Testis (tissue), 3 donors: ENCODE measurements around the gene ARID5B. TPM values are rescaled to one million over a fixed set of nuclear protein-coding genes. Genes with fewer than 3 reads are reported as not detected.

Experiments used
- DNase-seq: peaks from one replicate; pipeline ENCODE4 v3.0.0-alpha.2; 2019
- H3K27ac ChIP-seq, 2 donors: fragments of 200-600 bp; sonication (generic); one replicate each; pipeline ENCODE4 v1.5.1; 2019
- H3K27me3 ChIP-seq: fragments of 200-600 bp; sonication (generic); one replicate; pipeline ENCODE4 v1.5.1; 2019
- H3K36me3 ChIP-seq: fragments of 200-600 bp; sonication (generic); one replicate; pipeline ENCODE4 v1.5.1; 2017; ENCODE audit warnings: low read depth; ENCODE audit errors: missing control alignments
- H3K4me1 ChIP-seq: fragments of 200-600 bp; sonication (generic); one replicate; pipeline ENCODE4 v1.5.1; 2019
- H3K4me3 ChIP-seq, 2 donors: fragments of 200-600 bp; sonication (generic); one replicate each; pipeline ENCODE4 v1.5.1; 2017 to 2019
- H3K9me3 ChIP-seq: fragments of 200-600 bp; sonication (generic); one replicate; pipeline ENCODE4 v1.5.1; 2017
- POLR2A ChIP-seq: fragments of 450-650 bp; IDR thresholded peaks from one replicate; pipeline ENCODE4 v1.6.1; 2017; ENCODE audit warnings: antibody characterized with exemption, mild to moderate bottlenecking, moderate library complexity
- WGBS, 2 donors: methylation state at CpG; one replicate each; pipeline ENCODE4 v1.1.5; 2018; 5-methylcytosine and 5-hydroxymethylcytosine counted together
- intact Hi-C: fragments of 100-400 bp; cut with DNase I; formaldehyde crosslinking; loops from one replicate; pipeline ENCODE4 v1.15.1; 2023; ENCODE audit warnings: low total_unique reads
- polyA plus RNA-seq: library from polyadenylated mRNA; stranded (reverse); fragments of 350-450 nt; fragmentation: Illumina TruSeq; extraction: RNeasy Lipid Tissue Mini Kit (QIAGEN cat#74804); gene quantifications from one replicate; pipeline ENCODE4 v1.2.3, GENCODE V29; 2014; ENCODE audit warnings: low read depth, low replicate concordance; ENCODE audit not compliant: insufficient read depth
- total RNA-seq, 2 donors: library from RNA; depleted of rRNA; stranded (reverse); fragments of >200 nt; gene quantifications; one replicate each; pipeline ENCODE4 v1.2.3, GENCODE V29; 2016
- TF ChIP-seq, protein P1 (sequence below), 3 experiments: fragments of 450-650 bp in 2 of 3; fragments of 200-600 bp in 1 of 3; sonication (generic) in 1 of 3; IDR thresholded peaks; one replicate each; pipeline ENCODE4 v1.5.1; 2016 to 2019; ENCODE audit warnings: antibody characterized with exemption in 3 of 3, mild to moderate bottlenecking in 2 of 3, moderate library complexity in 1 of 3

Gene ARID5B
- total and polyA plus RNA-seq, 3 donors from 2014 or later = 14.3 to 73.6 (median 52.1) TPM

- Histone ChIP-seq H3K4me1 (peaks cover 10% of the 10 kb centered on the region), H3K4me3 (no peak overlapping the region), H3K27ac (no peak overlapping the region), H3K9me3 (no peaks in the 10 kb centered on the region), H3K27me3 (no peaks in the 10 kb centered on the region), H3K36me3 (no peaks in the 10 kb centered on the region)
- no peak for TF ChIP-seq POLR2A
- TF ChIP-seq, protein P1, sequence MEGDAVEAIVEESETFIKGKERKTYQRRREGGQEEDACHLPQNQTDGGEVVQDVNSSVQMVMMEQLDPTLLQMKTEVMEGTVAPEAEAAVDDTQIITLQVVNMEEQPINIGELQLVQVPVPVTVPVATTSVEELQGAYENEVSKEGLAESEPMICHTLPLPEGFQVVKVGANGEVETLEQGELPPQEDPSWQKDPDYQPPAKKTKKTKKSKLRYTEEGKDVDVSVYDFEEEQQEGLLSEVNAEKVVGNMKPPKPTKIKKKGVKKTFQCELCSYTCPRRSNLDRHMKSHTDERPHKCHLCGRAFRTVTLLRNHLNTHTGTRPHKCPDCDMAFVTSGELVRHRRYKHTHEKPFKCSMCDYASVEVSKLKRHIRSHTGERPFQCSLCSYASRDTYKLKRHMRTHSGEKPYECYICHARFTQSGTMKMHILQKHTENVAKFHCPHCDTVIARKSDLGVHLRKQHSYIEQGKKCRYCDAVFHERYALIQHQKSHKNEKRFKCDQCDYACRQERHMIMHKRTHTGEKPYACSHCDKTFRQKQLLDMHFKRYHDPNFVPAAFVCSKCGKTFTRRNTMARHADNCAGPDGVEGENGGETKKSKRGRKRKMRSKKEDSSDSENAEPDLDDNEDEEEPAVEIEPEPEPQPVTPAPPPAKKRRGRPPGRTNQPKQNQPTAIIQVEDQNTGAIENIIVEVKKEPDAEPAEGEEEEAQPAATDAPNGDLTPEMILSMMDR (IDR thresholded peaks at IDR 0.05) = no peak
- no peak for DNase-seq
- intact Hi-C loops = no loop called here
- WGBS, 2 donors = 93 to 97% methylated on average over 4 of the region's 4 CpGs
These were observed 65.8 kb downstream of the ARID5B start for GRCh38 chr10:61967298-61967697.

- WGBS, 2 donors = 48 to 56% methylated on average over 6 of the region's 6 CpGs
- H3K27me3 ChIP-seq = no peaks in the 10 kb centered on the region
- intact Hi-C loops = no loop called here
- peaks cover 24% of the 10 kb centered on the region for H3K4me1 ChIP-seq
- TF ChIP-seq, protein P1 (IDR thresholded peaks at IDR 0.05) = no peak
- TF ChIP-seq POLR2A = no peak
- peak overlapping the region; percentile 35 to 66 for H3K27ac ChIP-seq
- H3K4me3 ChIP-seq = no peak overlapping the region
- DNase-seq = peak; percentile 44
- H3K36me3 ChIP-seq = no peaks in the 10 kb centered on the region
- H3K9me3 ChIP-seq = no peaks in the 10 kb centered on the region
These were observed 68.9 kb downstream of the ARID5B start for GRCh38 chr10:61970182-61971002.

DNA sequence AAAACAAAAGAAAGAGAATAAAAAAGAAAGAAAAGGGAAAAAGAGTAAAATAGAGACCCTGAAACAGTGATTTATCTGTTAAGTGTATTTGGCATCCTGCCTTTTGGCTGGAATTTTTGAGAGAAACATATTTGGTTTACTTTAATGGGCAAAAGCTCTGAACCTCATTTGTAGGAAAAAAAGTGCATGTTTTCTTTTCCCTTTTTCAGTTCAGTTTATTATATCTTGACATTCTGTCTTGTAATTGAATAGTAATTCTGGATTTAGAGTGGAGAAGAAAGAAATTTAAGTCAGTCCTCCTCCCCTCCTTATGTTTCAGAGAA lies 69.5 kb downstream of the ARID5B start:
- DNase-seq = no peak

GRCh38 chr10:61973169-61973568 lies 71.7 kb downstream of the ARID5B start:
- no peak for TF ChIP-seq POLR2A
- TF ChIP-seq, protein P1 (IDR thresholded peaks at IDR 0.05) = no peak
- DNase-seq = no peak
- Histone ChIP-seq H3K27ac (peak overlapping the region; percentile 18 to 26), H3K9me3 (no peaks in the 10 kb centered on the region), H3K4me1 (peaks cover 24% of the 10 kb centered on the region), H3K36me3 (no peaks in the 10 kb centered on the region), H3K4me3 (no peak overlapping the region), H3K27me3 (no peaks in the 10 kb centered on the region)
- intact Hi-C loops = no loop called here
- WGBS, 2 donors = 67 to 73% methylated on average over 2 of the region's 2 CpGs

More for the DNA sequence above, 69.5 kb downstream of the ARID5B start:
- Histone ChIP-seq H3K4me1 (peaks cover 24% of the 10 kb centered on the region), H3K36me3 (no peaks in the 10 kb centered on the region), H3K9me3 (no peaks in the 10 kb centered on the region), H3K27me3 (no peaks in the 10 kb centered on the region), H3K4me3 (no peak overlapping the region), H3K27ac (peak overlapping the region; percentile 35 to 66)
- TF ChIP-seq, protein P1 (IDR thresholded peaks at IDR 0.05) = no peak
- no peak for TF ChIP-seq POLR2A
- intact Hi-C loops = no loop called here

GRCh38 chr10:61973906-61974305 lies 72.4 kb downstream of the ARID5B start:
- DNase-seq = no peak
- WGBS, 2 donors = 74 to 81% methylated on average over 5 of the region's 5 CpGs
- peaks cover 24% of the 10 kb centered on the region for H3K4me1 ChIP-seq

More at GRCh38 chr10:61973906-61974305, 72.4 kb downstream of the ARID5B start:
- no peaks in the 10 kb centered on the region for H3K9me3 ChIP-seq
- H3K36me3 ChIP-seq = no peaks in the 10 kb centered on the region
- no peaks in the 10 kb centered on the region for H3K27me3 ChIP-seq
- H3K4me3 ChIP-seq = no peak overlapping the region
- no peak for TF ChIP-seq POLR2A
- TF ChIP-seq, protein P1 (IDR thresholded peaks at IDR 0.05) = no peak
- peak overlapping the region in 1 of 2 donors; percentile 26 for H3K27ac ChIP-seq
- intact Hi-C loops = no loop called here
